GM23338 (cell line): ENCODE results near the gene SMAD3.

ENCODE experiments used
- EZH2phosphoT487 ChIP-seq: fragments of 200-600 bp; sonication (generic); IDR thresholded peaks from one replicate; pipeline ENCODE4 v1.8.1; 2018; ENCODE audit warnings: antibody characterized with exemption; ENCODE audit not compliant: unreplicated experiment
- TF ChIP-seq, protein P1 (sequence below), 2 experiments: fragments of 200-600 bp in 1 of 2; sonication (generic) in 1 of 2; conservative IDR thresholded peaks; 2 replicates each; pipeline versions ENCODE4 v1.5.1 to v1.6.1; 2016 to 2017; ENCODE audit warnings: antibody characterized with exemption in 2 of 2, low read depth in 2 of 2, mild to moderate bottlenecking in 2 of 2, moderate library complexity in 1 of 2

DNA sequence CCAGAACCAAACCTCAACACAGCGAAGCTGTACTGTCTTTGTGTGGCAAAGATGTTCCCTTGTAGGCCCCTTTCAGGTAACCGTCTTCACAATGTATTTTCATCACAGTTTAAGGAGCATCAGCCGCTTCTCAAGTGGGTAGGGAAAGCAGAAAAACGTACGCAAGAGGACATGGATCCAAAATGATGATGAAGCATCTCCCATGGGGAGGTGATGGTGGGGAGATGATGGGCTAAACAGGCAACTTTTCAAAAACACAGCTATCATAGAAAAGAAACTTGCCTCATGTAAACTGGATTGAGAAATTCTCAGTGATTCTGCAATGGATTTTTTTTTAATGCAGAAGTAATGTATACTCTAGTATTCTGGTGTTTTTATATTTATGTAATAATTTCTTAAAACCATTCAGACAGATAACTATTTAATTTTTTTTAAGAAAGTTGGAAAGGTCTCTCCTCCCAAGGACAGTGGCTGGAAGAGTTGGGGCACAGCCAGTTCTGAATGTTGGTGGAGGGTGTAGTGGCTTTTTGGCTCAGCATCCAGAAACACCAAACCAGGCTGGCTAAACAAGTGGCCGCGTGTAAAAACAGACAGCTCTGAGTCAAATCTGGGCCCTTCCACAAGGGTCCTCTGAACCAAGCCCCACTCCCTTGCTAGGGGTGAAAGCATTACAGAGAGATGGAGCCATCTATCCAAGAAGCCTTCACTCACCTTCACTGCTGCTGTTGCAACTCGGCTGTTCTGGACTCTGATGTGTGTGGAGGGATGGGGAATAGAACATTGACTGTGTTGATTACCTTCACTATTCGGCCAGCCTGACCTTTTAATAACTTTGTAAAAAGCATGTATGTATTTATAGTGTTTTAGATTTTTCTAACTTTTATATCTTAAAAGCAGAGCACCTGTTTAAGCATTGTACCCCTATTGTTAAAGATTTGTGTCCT lies 129.0 kb downstream of the SMAD3 start:
- TF ChIP-seq, protein P1, sequence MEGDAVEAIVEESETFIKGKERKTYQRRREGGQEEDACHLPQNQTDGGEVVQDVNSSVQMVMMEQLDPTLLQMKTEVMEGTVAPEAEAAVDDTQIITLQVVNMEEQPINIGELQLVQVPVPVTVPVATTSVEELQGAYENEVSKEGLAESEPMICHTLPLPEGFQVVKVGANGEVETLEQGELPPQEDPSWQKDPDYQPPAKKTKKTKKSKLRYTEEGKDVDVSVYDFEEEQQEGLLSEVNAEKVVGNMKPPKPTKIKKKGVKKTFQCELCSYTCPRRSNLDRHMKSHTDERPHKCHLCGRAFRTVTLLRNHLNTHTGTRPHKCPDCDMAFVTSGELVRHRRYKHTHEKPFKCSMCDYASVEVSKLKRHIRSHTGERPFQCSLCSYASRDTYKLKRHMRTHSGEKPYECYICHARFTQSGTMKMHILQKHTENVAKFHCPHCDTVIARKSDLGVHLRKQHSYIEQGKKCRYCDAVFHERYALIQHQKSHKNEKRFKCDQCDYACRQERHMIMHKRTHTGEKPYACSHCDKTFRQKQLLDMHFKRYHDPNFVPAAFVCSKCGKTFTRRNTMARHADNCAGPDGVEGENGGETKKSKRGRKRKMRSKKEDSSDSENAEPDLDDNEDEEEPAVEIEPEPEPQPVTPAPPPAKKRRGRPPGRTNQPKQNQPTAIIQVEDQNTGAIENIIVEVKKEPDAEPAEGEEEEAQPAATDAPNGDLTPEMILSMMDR (conservative IDR thresholded peaks at IDR 0.05; ENCODE audit: low read depth in 2 of 2) = no peak
- TF ChIP-seq EZH2phosphoT487 = no peak
